ENCODE data around the gene ARHGAP8. TPM values are rescaled to one million over a fixed set of nuclear protein-coding genes. Genes with fewer than 3 reads are reported as not detected.
A peak's percentile ranks its signal among the peaks of the same experiment; 100 is the strongest.

The ARHGAP8 gene
- total and polyA plus RNA-seq, 2 of the 13 experiments (the other 11 are each of a cell fraction or from before 2014, with no cell fraction given), result 0.07 TPM; not detected in 1

DNA sequence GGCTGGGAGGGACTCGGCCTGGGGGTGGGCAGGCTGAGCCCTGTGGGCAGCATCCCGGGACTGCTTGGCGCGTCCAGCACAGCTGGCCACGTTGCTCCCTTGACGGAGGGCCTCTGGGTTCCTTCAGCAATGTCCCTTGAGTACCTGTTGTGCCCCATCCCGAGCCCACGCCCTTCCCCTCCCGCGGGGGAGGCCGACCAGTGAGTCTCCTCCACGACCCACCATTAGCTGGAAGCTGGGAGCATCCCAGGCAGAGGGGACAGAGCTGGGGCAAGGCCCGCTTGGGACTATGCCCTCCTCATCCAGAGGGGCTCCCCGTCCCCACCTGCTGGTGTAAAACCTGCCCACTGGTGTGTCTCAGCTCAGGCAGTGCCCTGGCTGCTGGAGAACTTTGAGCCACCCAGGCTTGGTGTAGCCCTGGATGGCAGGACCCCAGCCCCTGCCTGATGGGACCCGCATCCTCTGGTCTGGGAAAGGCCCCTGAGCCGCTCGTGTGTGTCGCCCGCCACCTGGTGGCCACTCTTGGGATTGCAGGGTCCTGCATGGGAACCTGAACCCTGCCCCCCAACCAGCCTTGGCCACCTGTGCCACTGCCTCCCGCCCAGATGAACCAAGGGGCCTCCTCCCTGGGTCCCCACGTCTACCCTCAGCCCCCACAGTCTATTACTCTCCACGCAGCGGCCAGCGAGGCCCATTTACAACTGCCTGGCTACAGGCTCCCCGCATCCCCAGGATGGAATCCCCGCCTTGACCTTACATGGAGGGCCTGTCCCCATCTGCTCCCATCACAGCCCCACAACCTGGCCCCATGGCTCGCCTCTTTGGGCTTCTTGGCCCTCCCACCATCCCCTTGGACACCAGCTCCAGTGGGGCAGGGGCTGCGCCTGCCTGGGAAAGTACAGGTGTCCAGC lies 16.6 kb upstream of the ARHGAP8 start (continued):
- TF ChIP-seq, protein P1, sequence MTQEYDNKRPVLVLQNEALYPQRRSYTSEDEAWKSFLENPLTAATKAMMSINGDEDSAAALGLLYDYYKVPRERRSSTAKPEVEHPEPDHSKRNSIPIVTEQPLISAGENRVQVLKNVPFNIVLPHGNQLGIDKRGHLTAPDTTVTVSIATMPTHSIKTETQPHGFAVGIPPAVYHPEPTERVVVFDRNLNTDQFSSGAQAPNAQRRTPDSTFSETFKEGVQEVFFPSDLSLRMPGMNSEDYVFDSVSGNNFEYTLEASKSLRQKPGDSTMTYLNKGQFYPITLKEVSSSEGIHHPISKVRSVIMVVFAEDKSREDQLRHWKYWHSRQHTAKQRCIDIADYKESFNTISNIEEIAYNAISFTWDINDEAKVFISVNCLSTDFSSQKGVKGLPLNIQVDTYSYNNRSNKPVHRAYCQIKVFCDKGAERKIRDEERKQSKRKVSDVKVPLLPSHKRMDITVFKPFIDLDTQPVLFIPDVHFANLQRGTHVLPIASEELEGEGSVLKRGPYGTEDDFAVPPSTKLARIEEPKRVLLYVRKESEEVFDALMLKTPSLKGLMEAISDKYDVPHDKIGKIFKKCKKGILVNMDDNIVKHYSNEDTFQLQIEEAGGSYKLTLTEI (CRISPR knock-in tag; conservative IDR thresholded peaks at IDR 0.05), result no peak
- no peak for TF ChIP-seq RARA (CRISPR knock-in tag; IDR thresholded peaks at IDR 0.05)
- TF ChIP-seq, protein P2, sequence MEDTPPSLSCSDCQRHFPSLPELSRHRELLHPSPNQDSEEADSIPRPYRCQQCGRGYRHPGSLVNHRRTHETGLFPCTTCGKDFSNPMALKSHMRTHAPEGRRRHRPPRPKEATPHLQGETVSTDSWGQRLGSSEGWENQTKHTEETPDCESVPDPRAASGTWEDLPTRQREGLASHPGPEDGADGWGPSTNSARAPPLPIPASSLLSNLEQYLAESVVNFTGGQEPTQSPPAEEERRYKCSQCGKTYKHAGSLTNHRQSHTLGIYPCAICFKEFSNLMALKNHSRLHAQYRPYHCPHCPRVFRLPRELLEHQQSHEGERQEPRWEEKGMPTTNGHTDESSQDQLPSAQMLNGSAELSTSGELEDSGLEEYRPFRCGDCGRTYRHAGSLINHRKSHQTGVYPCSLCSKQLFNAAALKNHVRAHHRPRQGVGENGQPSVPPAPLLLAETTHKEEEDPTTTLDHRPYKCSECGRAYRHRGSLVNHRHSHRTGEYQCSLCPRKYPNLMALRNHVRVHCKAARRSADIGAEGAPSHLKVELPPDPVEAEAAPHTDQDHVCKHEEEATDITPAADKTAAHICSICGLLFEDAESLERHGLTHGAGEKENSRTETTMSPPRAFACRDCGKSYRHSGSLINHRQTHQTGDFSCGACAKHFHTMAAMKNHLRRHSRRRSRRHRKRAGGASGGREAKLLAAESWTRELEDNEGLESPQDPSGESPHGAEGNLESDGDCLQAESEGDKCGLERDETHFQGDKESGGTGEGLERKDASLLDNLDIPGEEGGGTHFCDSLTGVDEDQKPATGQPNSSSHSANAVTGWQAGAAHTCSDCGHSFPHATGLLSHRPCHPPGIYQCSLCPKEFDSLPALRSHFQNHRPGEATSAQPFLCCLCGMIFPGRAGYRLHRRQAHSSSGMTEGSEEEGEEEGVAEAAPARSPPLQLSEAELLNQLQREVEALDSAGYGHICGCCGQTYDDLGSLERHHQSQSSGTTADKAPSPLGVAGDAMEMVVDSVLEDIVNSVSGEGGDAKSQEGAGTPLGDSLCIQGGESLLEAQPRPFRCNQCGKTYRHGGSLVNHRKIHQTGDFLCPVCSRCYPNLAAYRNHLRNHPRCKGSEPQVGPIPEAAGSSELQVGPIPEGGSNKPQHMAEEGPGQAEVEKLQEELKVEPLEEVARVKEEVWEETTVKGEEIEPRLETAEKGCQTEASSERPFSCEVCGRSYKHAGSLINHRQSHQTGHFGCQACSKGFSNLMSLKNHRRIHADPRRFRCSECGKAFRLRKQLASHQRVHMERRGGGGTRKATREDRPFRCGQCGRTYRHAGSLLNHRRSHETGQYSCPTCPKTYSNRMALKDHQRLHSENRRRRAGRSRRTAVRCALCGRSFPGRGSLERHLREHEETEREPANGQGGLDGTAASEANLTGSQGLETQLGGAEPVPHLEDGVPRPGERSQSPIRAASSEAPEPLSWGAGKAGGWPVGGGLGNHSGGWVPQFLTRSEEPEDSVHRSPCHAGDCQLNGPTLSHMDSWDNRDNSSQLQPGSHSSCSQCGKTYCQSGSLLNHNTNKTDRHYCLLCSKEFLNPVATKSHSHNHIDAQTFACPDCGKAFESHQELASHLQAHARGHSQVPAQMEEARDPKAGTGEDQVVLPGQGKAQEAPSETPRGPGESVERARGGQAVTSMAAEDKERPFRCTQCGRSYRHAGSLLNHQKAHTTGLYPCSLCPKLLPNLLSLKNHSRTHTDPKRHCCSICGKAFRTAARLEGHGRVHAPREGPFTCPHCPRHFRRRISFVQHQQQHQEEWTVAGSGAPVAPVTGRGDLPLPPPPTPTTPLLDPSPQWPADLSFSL (CRISPR knock-in tag; IDR thresholded peaks at IDR 0.05), result no peak
- TF ChIP-seq, protein P3, sequence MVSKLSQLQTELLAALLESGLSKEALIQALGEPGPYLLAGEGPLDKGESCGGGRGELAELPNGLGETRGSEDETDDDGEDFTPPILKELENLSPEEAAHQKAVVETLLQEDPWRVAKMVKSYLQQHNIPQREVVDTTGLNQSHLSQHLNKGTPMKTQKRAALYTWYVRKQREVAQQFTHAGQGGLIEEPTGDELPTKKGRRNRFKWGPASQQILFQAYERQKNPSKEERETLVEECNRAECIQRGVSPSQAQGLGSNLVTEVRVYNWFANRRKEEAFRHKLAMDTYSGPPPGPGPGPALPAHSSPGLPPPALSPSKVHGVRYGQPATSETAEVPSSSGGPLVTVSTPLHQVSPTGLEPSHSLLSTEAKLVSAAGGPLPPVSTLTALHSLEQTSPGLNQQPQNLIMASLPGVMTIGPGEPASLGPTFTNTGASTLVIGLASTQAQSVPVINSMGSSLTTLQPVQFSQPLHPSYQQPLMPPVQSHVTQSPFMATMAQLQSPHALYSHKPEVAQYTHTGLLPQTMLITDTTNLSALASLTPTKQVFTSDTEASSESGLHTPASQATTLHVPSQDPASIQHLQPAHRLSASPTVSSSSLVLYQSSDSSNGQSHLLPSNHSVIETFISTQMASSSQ (IDR thresholded peaks at IDR 0.05; ENCODE audit: low read depth), result no peak
- TF ChIP-seq, protein P3 (CRISPR knock-in tag; IDR thresholded peaks at IDR 0.05; ENCODE audit: borderline replicate concordance), result no peak
- no peak for TF ChIP-seq ZNF607 (CRISPR knock-in tag; IDR thresholded peaks at IDR 0.05; ENCODE audit: borderline replicate concordance)
- peak; percentile 24; the same call in 1 of the 2 replicates for TF ChIP-seq ZC3H13 (CRISPR knock-in tag; IDR thresholded peaks at IDR 0.05)
- TF ChIP-seq ZNF589 (CRISPR knock-in tag; conservative IDR thresholded peaks at IDR 0.05), result no peak
- no peak for TF ChIP-seq RORA (CRISPR knock-in tag; IDR thresholded peaks at IDR 0.05)
- TF ChIP-seq HNF4A (CRISPR knock-in tag; IDR thresholded peaks at IDR 0.05), result peak; percentile 57
- TF ChIP-seq CHCHD3 (CRISPR knock-in tag; IDR thresholded peaks at IDR 0.05), result no peak
- TF ChIP-seq PLRG1 (conservative IDR thresholded peaks at IDR 0.05), result no peak
- TF ChIP-seq HMG20B (CRISPR knock-in tag; conservative IDR thresholded peaks at IDR 0.05), result no peak
- TF ChIP-seq ZNF749 (CRISPR knock-in tag; IDR thresholded peaks at IDR 0.05; ENCODE audit: borderline replicate concordance), result no peak
- no peak for TF ChIP-seq ZNF260 (CRISPR knock-in tag; IDR thresholded peaks at IDR 0.05; ENCODE audit: borderline replicate concordance, low read depth)
- TF ChIP-seq NFKB2 (CRISPR knock-in tag; IDR thresholded peaks at IDR 0.05; ENCODE audit: borderline replicate concordance), result peak; percentile 60; the same call in 1 of the 2 replicates
- no peak for TF ChIP-seq HMGA1 (CRISPR knock-in tag; conservative IDR thresholded peaks at IDR 0.05)
